Right atrium auricular region (tissue), 2 donors: ENCODE measurements around the gene CT55. TPM values are rescaled to one million over a fixed set of nuclear protein-coding genes. Genes with fewer than 3 reads are reported as not detected.
"Not testable (repeated sequence)": the region's sequence is repeated elsewhere in the genome, so short reads cannot be mapped to it uniquely, and the experiment has no call there.

Source experiments
- DNase-seq: peaks from one replicate; pipeline ENCODE4 v3.0.0-alpha.2; 2019; ENCODE audit warnings: low spot score
- H3K27ac ChIP-seq, 2 donors: fragments of 200-600 bp; sonication (generic); 1 replicate in 1 of 2; 2 replicates in 1 of 2; pipeline ENCODE4 v1.5.1; 2016 to 2019
- H3K27me3 ChIP-seq, 2 donors: fragments of 200-600 bp; sonication (generic); one replicate each; pipeline versions ENCODE4 v1.5.1 to v1.6.0; 2017 to 2019
- H3K36me3 ChIP-seq: fragments of 200-600 bp; sonication (generic); one replicate; pipeline ENCODE4 v1.5.1; 2016
- H3K4me1 ChIP-seq, 2 donors: fragments of 200-600 bp; sonication (generic); one replicate each; pipeline versions ENCODE4 v1.5.1 to v1.6.0; 2017 to 2019
- H3K4me3 ChIP-seq, 2 donors: fragments of 200-600 bp; sonication (generic); 1 replicate in 1 of 2; 2 replicates in 1 of 2; pipeline ENCODE4 v1.5.1; 2017 to 2019; ENCODE audit warnings: mild to moderate bottlenecking in 1 of 2, moderate library complexity in 1 of 2
- H3K9me3 ChIP-seq, 2 donors: fragments of 200-600 bp; sonication (generic); one replicate each; pipeline ENCODE4 v1.5.1; 2019
- CTCF ChIP-seq, 2 donors: fragments of 200-600 bp; sonication (generic); IDR thresholded peaks; one replicate each; pipeline ENCODE4 v1.5.1; 2019; ENCODE audit warnings: antibody characterized with exemption in 2 of 2
- total RNA-seq, 2 donors: library from RNA; depleted of rRNA; stranded (reverse); fragments of >200 nt; gene quantifications; one replicate each; pipeline ENCODE4 v1.1.0, GENCODE V29; 2016

Gene CT55
- total RNA-seq, 2 donors from 2014 or later = not detected

DNA sequence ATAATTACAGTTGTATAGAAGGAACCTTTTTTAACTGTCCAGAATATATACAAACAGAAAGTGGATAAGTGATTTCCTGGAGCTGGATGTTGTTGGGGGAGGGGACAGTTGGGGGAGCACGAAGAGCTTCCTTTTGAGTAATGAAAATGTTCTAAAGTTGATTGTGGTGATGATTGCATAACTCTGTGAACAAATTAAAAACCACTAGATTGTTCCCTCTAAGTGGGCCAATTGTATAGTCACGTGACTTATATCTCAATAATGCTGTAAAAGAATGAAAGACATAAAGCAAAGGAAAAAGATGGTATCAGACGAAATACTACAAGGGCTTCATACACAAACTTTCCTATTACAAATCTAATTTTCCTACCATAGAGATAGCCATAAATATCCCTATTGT, 2.7 kb downstream of the CT55 start:
- H3K36me3 ChIP-seq = no peaks in the 10 kb centered on the region
- H3K9me3 ChIP-seq = no peaks in the 10 kb centered on the region
- H3K27me3 ChIP-seq = no peaks in the 10 kb centered on the region
- no peak for TF ChIP-seq CTCF (IDR thresholded peaks at IDR 0.05)
- DNase-seq = no peak
- no peak overlapping the region for H3K27ac ChIP-seq
- no peaks in the 10 kb centered on the region for H3K4me1 ChIP-seq
- no peak overlapping the region for H3K4me3 ChIP-seq

- H3K4me3 ChIP-seq, H3K27me3 ChIP-seq, H3K27ac ChIP-seq, H3K4me1 ChIP-seq, DNase-seq, H3K9me3 ChIP-seq, H3K36me3 ChIP-seq: not testable (repeated sequence)
These were observed 16.5 kb downstream of the CT55 start for GRCh38 chrX:135154688-135155087.

DNA sequence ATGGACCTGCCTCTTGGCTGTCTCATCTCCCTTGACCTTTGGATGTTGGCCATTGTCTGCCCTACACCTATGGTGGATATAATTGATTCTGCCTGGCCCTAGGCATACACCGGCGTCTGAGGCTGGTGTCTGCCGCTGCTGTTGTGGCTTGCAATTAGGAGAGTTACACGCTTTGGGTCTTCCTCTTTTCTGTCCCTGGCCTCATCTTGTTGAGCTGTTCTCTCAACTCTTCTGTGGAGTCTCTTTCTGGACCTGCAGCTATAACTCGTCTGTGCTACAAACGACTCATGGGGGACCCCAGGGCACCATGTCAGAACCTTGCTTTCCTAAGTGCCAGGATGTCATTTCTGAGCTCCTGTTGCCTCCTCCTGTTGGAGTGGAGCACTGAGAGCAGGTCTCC, 45.1 kb downstream of the CT55 start:
- H3K4me3 ChIP-seq, H3K9me3 ChIP-seq, H3K27me3 ChIP-seq, H3K4me1 ChIP-seq, DNase-seq, H3K27ac ChIP-seq, H3K36me3 ChIP-seq: not testable (repeated sequence)

DNA sequence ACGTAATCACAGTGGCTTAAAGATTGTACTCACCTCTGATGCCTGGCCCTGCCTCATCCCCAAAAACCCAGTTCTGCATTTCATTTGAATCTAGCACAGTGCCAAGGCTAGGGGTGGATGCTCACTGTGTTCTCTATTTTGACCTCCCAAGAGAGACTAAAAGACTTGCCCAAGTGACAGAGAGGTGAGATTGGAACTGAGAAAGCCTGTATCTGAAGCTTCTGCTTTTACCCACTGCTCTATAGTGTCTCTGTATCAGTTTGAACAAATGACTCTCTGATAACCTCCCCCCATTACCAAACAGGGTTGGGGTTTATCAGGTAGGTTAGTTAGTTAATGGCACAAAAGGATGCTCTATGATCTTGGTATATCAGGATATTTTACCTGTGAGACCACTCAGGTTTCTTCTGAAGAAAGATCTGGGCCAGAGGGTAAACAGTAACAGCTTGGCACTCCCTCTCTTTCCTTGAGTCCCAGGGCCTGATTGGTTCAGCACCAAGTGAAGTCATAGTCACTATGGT, 51.1 kb downstream of the CT55 start, which contains the start of gene ETDB:
Gene ETDB, minus strand, starts transcription at position 471 of the 521 bp plus-strand sequence. CDS start 1,265 bp downstream, outside the sequence.
- H3K36me3 ChIP-seq, DNase-seq, H3K9me3 ChIP-seq, H3K27me3 ChIP-seq, H3K4me1 ChIP-seq, H3K27ac ChIP-seq, H3K4me3 ChIP-seq: not testable (repeated sequence)

DNA sequence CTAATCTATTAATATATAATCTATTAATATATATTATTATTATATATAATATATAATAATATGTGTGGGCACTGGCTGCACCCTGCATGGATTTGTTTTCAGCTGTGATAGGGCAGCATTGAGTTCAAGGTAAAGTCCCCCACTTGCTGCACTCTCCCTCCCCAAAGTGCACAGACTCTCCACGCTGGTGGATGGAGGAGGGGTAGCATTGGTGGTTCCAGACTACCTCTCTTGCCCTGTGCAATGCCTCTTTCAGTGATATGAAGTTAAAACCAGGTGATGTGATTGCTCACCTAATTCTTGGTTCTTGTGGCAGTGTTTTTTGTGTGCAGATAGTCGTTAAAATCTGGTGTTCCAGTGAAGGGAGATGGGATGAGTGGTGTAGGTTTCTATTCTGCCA, 55.1 kb downstream of the CT55 start:
- H3K4me3 ChIP-seq, H3K27me3 ChIP-seq, DNase-seq, H3K9me3 ChIP-seq, H3K4me1 ChIP-seq, H3K27ac ChIP-seq, H3K36me3 ChIP-seq: not testable (repeated sequence)

DNA sequence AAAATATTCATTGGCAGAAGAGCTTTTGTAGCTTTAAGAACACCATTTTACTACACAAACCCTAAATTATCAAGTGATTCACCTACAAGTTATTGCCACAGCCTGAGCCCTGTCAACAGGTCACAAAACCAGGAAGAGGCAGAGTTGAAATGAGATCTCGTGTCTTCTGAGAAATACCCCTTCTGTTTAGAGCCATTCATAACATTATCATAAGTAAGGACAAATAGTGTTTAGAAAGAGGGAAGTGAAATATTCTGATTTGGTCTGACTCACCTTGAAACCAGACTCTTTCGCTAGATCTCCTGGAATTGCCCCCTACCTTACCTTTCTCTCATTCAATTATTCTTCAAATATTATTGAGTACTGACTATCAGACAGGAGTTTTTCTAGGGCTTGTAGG, 56.8 kb downstream of the CT55 start:
- DNase-seq = no peak
- Histone ChIP-seq H3K27me3 (no peaks in the 10 kb centered on the region), H3K36me3 (no peaks in the 10 kb centered on the region), H3K4me1 (no peaks in the 10 kb centered on the region), H3K4me3 (no peak overlapping the region), H3K27ac (no peak overlapping the region), H3K9me3 (no peaks in the 10 kb centered on the region)
- TF ChIP-seq CTCF (IDR thresholded peaks at IDR 0.05) = no peak

- no peak for DNase-seq
- H3K9me3 ChIP-seq = no peaks in the 10 kb centered on the region
- no peaks in the 10 kb centered on the region for H3K36me3 ChIP-seq
- no peak overlapping the region for H3K27ac ChIP-seq
- no peak for TF ChIP-seq CTCF (IDR thresholded peaks at IDR 0.05)
- no peak overlapping the region for H3K4me3 ChIP-seq
- H3K4me1 ChIP-seq = no peaks in the 10 kb centered on the region
- no peaks in the 10 kb centered on the region for H3K27me3 ChIP-seq
These were observed 58.5 kb downstream of the CT55 start for GRCh38 chrX:135112743-135113142.

GRCh38 chrX:135112096-135112729, 59.0 kb downstream of the CT55 start:
- no peak overlapping the region for H3K4me3 ChIP-seq
- H3K4me1 ChIP-seq = no peaks in the 10 kb centered on the region
- H3K27ac ChIP-seq = no peak overlapping the region
- H3K9me3 ChIP-seq = no peaks in the 10 kb centered on the region
- H3K27me3 ChIP-seq = no peaks in the 10 kb centered on the region
- TF ChIP-seq CTCF (IDR thresholded peaks at IDR 0.05) = peak; percentile 46 to 66
- H3K36me3 ChIP-seq = no peaks in the 10 kb centered on the region
- DNase-seq = no peak
